ENCODE results near the gene CCR5AS.

CCR5AS gene

DNA sequence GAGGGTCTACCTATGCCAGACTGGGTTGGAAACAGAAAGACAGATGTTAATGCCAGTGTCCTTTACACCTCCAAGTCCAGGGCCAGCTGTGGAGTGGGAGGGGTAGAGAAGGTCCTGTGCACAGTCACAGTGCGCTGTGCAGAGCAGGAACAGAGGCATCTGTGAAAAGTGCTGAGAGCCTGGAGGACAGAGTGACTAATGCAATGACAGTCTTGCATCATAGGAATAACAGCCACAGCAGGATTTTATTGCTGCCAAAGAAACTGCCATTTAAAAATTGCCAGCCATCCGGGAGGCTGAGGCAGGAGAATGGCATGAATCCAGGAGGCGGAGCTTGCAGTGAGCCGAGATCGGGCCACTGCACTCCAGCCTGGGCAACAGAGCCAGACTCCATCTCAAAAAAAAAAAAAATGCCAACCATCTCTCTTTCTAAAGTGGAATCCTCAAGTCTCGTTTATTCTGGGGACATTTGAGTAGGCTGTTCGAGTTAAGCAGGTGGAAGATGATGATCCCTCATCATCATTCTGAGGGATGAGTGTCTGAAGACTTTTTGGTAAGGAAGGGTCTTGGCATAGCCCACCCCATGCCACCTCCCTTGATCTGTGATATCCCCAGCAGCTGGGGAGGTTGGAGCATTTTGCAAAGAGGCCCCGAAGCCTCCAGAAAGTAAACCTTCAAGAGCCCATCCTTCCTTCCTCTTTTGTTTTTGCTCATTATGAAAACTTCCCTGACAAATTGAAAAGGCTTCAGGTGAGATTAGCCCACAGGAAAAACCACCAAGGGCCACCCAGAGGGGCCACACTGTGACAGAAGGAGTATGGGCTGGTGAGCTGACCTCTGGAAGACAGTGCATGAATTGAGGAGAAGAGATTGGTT, 45.2 kb downstream of the CCR5AS start:
- Histone ChIP-seq H3K4me3 (no peak overlapping the region), H3K36me3 (no peaks in the 10 kb centered on the region), H3K27me3 (peaks cover 0 to 11% (median 0%) of the 10 kb centered on the region in 9 donors), H3K9me3 (no peaks in the 10 kb centered on the region), H3K27ac (peak overlapping the region in 1 of 12 donors; percentile 77), H3K4me1 (peaks cover 0 to 54% (median 0%) of the 10 kb centered on the region in 12 donors)
- TF ChIP-seq POLR2A (IDR thresholded peaks at IDR 0.05), result no peak
- TF ChIP-seq, protein P1, sequence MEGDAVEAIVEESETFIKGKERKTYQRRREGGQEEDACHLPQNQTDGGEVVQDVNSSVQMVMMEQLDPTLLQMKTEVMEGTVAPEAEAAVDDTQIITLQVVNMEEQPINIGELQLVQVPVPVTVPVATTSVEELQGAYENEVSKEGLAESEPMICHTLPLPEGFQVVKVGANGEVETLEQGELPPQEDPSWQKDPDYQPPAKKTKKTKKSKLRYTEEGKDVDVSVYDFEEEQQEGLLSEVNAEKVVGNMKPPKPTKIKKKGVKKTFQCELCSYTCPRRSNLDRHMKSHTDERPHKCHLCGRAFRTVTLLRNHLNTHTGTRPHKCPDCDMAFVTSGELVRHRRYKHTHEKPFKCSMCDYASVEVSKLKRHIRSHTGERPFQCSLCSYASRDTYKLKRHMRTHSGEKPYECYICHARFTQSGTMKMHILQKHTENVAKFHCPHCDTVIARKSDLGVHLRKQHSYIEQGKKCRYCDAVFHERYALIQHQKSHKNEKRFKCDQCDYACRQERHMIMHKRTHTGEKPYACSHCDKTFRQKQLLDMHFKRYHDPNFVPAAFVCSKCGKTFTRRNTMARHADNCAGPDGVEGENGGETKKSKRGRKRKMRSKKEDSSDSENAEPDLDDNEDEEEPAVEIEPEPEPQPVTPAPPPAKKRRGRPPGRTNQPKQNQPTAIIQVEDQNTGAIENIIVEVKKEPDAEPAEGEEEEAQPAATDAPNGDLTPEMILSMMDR (IDR thresholded peaks at IDR 0.05), result no peak
- ATAC-seq, result peak in 3 of 4 donors; percentile 44 to 90 (median 82)
- WGBS, 4 donors, result 68 to 75% (median 72%) methylated on average over 8 of the region's 8 CpGs
- intact Hi-C loops (cut with DNase I), result loop anchor here in 1 of 10 donors (10.0 kb wide), 1 partner anchor 147 kb away; no protein-coding TSS in a partner anchor
- DNase-seq, result peak in 2 of 5 donors; percentile 38 to 53

DNA sequence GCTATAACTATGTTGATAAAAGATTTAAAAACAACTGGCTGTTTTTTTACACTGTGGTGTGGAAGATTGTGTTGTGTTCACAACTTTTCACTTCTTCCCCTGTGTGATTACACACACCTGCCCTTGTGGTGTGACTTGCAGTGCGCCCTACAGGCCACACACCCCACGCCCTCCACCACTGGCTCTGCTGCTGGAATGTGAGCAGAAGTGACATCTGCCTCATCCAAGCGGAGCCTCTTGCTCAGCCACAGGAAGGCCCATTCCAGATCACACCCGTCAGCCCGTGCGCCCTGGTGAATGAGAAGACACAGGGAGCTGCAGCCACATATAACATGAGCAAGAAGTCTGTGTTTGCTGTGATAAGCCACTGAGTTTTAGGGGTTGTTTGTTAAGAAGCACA, 46.0 kb downstream of the CCR5AS start:
- Histone ChIP-seq H3K27ac (peak overlapping the region in 1 of 12 donors; percentile 77), H3K27me3 (peaks cover 0 to 4% (median 0%) of the 10 kb centered on the region in 9 donors), H3K4me1 (peaks cover 0 to 55% (median 0%) of the 10 kb centered on the region in 12 donors), H3K9me3 (no peaks in the 10 kb centered on the region), H3K4me3 (no peak overlapping the region), H3K36me3 (no peaks in the 10 kb centered on the region)
- DNase-seq (no peak), ATAC-seq (peak in 1 of 4 donors; percentile 22)
- intact Hi-C loops (cut with DNase I), result loop anchor here in 1 of 10 donors (10.0 kb wide), 1 partner anchor 146 kb away; no protein-coding TSS in a partner anchor
- WGBS, 4 donors, result 69 to 81% (median 74%) methylated on average over 6 of the region's 6 CpGs
- TF ChIP-seq POLR2A (IDR thresholded peaks at IDR 0.05), result no peak
- TF ChIP-seq, protein P1 (IDR thresholded peaks at IDR 0.05), result no peak

DNA sequence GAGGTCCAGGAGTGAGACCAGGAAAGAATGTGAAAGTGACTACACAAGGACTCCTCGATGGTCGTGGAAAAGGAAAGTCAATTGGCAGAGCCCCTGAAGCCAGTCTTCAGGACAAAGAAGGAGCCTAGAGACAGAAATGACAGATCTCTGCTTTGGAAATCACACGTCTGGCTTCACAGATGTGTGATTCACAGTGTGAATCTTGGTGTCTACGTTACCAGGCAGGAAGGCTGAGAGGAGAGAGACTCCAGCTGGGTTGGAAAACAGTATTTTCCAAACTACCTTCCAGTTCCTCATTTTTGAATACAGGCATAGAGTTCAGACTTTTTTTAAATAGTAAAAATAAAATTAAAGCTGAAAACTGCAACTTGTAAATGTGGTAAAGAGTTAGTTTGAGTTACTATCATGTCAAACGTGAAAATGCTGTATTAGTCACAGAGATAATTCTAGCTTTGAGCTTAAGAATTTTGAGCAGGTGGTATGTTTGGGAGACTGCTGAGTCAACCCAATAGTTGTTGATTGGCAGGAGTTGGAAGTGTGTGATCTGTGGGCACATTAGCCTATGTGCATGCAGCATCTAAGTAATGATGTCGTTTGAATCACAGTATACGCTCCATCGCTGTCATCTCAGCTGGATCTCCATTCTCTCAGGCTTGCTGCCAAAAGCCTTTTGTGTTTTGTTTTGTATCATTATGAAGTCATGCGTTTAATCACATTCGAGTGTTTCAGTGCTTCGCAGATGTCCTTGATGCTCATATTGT, 47.0 kb downstream of the CCR5AS start:
- Histone ChIP-seq H3K4me1 (peaks cover 0 to 62% (median 0%) of the 10 kb centered on the region in 12 donors), H3K27ac (peak overlapping the region in 2 of 12 donors; percentile 26 to 77), H3K36me3 (no peaks in the 10 kb centered on the region), H3K4me3 (peak overlapping the region in 2 of 12 donors; percentile 17 to 19), H3K9me3 (no peaks in the 10 kb centered on the region), H3K27me3 (peaks cover 0 to 7% (median 0%) of the 10 kb centered on the region in 9 donors)
- ATAC-seq (peak in 1 of 4 donors; percentile 38), DNase-seq (no peak)
- WGBS, 4 donors, result 50 to 61% (median 60%) methylated on average over 11 of the region's 11 CpGs
- intact Hi-C loops (cut with DNase I), result loop anchor here in 1 of 10 donors (10.0 kb wide), 1 partner anchor 145 kb away; no protein-coding TSS in a partner anchor
- TF ChIP-seq, protein P1 (IDR thresholded peaks at IDR 0.05), result no peak
- no peak for TF ChIP-seq POLR2A (IDR thresholded peaks at IDR 0.05)
